Raji (cell line): ENCODE measurements around the gene RBM5.

Experiments used
- POLR2A ChIP-seq: IDR thresholded peaks from 2 replicates; pipeline ENCODE4 v1.6.1; 2011; ENCODE audit warnings: low read depth, low read length, control low read depth; ENCODE audit not compliant: insufficient read depth

The RBM5 gene

DNA sequence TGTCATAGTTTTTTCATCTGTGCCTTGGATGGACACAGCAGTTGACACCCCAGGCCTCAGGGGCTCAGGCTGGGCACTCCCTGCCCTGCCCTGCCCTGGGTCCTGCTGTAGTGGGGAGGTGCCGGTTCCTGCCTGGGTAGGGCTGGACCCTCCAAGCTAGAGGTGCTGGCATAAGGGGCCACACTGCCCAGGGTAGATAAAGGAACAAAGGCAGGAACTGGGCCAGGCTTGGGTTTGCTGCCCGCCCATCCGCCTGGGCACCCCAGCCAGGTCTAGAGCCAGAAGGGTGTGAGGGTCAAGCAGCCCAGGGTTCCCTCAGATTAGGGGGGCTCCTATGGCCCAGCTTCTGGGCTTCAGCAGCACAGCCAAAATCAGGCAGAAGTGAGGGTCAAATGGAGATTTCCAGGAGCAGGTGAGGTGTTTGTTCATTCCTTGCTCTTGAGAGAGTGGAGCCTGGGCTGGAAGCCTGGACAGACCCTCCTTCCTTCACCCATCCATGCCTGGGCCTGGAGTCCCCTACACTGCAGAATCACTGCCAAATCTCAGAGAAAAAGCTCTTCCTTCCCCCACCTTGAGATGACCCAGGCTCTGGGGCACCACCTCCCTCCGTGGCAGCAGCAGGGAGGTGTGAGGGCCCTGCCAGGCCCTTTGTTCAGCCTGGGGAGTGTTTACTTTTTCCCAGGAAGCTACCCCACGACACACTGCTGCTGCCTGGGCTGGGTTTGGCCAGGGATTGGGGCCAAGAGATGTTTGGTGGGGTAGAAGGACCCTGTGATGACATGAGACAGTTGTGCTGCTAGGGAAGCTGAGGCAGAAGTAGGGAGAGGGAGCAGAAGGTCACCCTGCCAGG is 73.5 kb downstream of the RBM5 start:
- TF ChIP-seq POLR2A, result no peak

DNA sequence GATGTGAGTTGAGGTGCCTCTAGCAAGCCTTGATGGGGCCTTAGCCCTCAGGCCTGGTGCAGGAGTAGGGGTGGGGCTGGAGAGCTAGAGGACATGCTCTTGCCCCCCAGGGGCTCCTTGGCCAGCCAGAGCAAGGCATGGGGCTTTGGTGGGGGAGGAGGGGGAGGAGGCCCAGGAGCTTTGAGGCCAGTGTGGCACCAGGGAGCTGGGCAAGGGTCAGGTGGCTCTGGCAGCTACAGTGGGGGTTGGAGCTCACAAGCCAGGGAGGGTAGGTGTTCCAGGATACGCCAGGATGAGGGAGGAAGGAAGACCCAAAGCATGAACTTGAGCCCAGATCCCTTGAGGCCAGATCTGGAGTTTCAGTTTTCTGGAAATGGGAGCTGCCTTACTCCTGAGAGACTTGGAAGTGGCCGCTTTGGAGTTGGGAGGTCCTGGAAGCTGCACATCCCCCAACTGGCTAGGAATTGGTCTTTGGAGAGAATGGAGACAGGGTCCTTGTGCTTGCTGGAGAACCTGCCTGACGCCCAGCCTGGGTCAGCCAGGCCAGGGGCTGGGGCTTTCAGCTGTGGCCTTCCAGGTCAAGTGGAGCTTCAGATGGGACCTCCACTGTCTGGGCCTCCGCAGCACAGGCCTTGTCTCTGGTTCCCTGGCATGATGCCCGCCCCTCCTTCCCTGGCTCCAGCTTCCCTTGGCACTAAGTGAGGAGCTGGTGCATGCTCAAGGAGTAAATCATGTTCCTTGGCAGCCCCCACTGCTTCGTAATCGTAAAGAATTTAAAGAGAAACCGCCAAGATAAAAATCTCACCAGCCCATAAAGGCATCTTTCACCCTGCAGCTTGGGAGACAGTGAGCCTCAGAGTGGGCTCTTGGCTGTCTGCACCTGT is 75.1 kb downstream of the RBM5 start:
- TF ChIP-seq POLR2A, result no peak

GRCh38 chr3:50164481-50164880 is 75.8 kb downstream of the RBM5 start:
- TF ChIP-seq POLR2A, result no peak

DNA sequence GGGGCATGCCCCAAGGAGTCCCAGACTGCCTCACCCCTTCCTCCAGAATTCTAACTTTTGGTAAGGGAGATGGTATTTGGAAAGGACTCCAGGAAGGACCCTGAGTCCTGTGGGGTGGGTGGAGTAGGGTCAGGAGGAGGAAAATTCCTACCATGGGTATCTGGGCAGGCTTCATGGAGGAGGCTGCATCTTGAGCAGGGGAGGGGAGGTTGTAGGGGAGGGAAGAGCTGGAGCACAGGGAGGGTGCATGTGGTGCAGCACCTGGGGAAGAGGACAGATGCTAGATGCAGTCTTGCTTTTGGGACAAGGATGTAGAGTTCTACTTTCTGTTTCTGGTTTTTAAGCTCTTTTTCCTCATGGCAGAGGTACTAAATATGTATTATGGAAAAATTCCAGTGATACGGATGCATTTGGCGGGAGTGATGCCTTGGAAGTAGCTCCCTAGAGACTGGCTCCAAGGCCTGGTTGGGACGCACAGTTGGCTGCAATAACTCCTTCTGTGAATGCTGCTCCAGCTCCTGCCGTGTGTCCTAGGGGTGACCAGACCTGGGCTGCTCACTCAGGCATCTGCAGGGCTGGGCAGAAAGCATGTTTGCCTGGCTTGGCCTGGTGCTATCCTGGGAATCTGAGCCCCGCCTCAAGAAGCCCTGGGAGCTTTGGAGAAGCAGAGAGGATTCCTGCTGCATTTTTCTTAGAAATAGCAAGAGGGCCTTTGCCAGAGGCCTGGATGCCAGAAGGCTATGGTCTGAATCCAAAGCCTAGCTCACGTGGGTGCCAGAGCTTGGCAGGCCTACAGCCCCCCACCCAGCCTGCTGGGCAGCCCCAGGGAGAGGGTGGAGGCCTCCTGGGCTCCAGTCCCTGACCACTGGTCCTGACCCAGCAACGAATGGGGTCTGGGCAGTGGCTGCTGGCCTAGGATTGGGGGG is 76.5 kb downstream of the RBM5 start:
- no peak for TF ChIP-seq POLR2A

GRCh38 chr3:50165910-50166538 is 77.3 kb downstream of the RBM5 start:
- TF ChIP-seq POLR2A, result no peak

- no peak for TF ChIP-seq POLR2A
Measured at GRCh38 chr3:50166620-50167019, 77.9 kb downstream of the RBM5 start.

- TF ChIP-seq POLR2A, result no peak
Measured at GRCh38 chr3:50167069-50167840, 78.5 kb downstream of the RBM5 start.

- no peak for TF ChIP-seq POLR2A
Measured at GRCh38 chr3:50167841-50168209, 79.1 kb downstream of the RBM5 start.

GRCh38 chr3:50168388-50168787 is 79.7 kb downstream of the RBM5 start:
- TF ChIP-seq POLR2A, result no peak
